ENCODE measurements around the gene GGT1.

- TF ChIP-seq, protein P1, sequence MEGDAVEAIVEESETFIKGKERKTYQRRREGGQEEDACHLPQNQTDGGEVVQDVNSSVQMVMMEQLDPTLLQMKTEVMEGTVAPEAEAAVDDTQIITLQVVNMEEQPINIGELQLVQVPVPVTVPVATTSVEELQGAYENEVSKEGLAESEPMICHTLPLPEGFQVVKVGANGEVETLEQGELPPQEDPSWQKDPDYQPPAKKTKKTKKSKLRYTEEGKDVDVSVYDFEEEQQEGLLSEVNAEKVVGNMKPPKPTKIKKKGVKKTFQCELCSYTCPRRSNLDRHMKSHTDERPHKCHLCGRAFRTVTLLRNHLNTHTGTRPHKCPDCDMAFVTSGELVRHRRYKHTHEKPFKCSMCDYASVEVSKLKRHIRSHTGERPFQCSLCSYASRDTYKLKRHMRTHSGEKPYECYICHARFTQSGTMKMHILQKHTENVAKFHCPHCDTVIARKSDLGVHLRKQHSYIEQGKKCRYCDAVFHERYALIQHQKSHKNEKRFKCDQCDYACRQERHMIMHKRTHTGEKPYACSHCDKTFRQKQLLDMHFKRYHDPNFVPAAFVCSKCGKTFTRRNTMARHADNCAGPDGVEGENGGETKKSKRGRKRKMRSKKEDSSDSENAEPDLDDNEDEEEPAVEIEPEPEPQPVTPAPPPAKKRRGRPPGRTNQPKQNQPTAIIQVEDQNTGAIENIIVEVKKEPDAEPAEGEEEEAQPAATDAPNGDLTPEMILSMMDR (IDR thresholded peaks at IDR 0.05) = no peak
- no peak for TF ChIP-seq EZH2phosphoT487 (IDR thresholded peaks at IDR 0.05)
- no peak for TF ChIP-seq EZH2 (IDR thresholded peaks at IDR 0.05)
These were observed 17.0 kb upstream of the GGT1 start for GRCh38 chr22:24585927-24586546.
